HepG2 (cell line): ENCODE data around the gene MAVS.

Experiments
- PTBP1 ChIP-seq: fragments of 200-400 bp; formaldehyde crosslinking; IDR thresholded peaks from 2 replicates; pipeline ENCODE4 v1.6.1; 2018; ENCODE audit warnings: low read length, low read depth; ENCODE audit not compliant: poor library complexity, severe bottlenecking
- TAF1 ChIP-seq: sonication (generic); formaldehyde crosslinking; IDR thresholded peaks from 2 replicates; pipeline ENCODE4 v1.4.0; 2020; ENCODE audit warnings: missing genetic modification reagents
- TF ChIP-seq, protein P1 (sequence below): sonication (generic); formaldehyde crosslinking; IDR thresholded peaks from 2 replicates; pipeline ENCODE4 v1.4.0; 2020; ENCODE audit warnings: missing genetic modification reagents, borderline replicate concordance

GRCh38 chr20:3801299-3801698 lies 45.3 kb upstream of the MAVS start:
- TF ChIP-seq TAF1 (CRISPR knock-in tag) (no peak), PTBP1 (no peak)
- TF ChIP-seq, protein P1, sequence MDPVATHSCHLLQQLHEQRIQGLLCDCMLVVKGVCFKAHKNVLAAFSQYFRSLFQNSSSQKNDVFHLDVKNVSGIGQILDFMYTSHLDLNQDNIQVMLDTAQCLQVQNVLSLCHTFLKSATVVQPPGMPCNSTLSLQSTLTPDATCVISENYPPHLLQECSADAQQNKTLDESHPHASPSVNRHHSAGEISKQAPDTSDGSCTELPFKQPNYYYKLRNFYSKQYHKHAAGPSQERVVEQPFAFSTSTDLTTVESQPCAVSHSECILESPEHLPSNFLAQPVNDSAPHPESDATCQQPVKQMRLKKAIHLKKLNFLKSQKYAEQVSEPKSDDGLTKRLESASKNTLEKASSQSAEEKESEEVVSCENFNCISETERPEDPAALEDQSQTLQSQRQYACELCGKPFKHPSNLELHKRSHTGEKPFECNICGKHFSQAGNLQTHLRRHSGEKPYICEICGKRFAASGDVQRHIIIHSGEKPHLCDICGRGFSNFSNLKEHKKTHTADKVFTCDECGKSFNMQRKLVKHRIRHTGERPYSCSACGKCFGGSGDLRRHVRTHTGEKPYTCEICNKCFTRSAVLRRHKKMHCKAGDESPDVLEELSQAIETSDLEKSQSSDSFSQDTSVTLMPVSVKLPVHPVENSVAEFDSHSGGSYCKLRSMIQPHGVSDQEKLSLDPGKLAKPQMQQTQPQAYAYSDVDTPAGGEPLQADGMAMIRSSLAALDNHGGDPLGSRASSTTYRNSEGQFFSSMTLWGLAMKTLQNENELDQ (CRISPR knock-in tag), result no peak
